Fibroblast of lung (primary cell): Measurements from ENCODE around the gene G6PC3. TPM values are rescaled to one million over a fixed set of nuclear protein-coding genes. Genes with fewer than 3 reads are reported as not detected.
"Not testable (repeated sequence)": the region's sequence is repeated elsewhere in the genome, so short reads cannot be mapped to it uniquely, and the experiment has no call there.

Source experiments
- DNase-seq, 2 donors: peaks; one replicate each; pipeline versions ENCODE4 v3.0.0 to v3.0.0-alpha.2; 2010; ENCODE audit warnings: low read depth in 2 of 2
- H2AFZ ChIP-seq: 2 replicates; pipeline ENCODE4 v1.5.1; 2012; ENCODE audit warnings: low read length, control low read depth, inconsistent platforms
- H3K27ac ChIP-seq: 2 replicates; pipeline ENCODE4 v1.5.1; 2011; ENCODE audit warnings: low read length, control low read depth; ENCODE audit not compliant: insufficient read depth
- H3K27me3 ChIP-seq: 2 replicates; pipeline ENCODE4 v1.5.1; 2011; ENCODE audit warnings: mild to moderate bottlenecking, low read length; ENCODE audit not compliant: control insufficient read depth, insufficient read depth
- H3K36me3 ChIP-seq: 2 replicates; pipeline ENCODE4 v1.5.1; 2011; ENCODE audit warnings: low read length; ENCODE audit not compliant: control insufficient read depth, insufficient read depth
- H3K4me1 ChIP-seq: 2 replicates; pipeline ENCODE4 v1.5.1; 2011; ENCODE audit warnings: low read length; ENCODE audit not compliant: control insufficient read depth, insufficient read depth; ENCODE audit errors: extremely low read depth
- H3K4me2 ChIP-seq: 2 replicates; pipeline ENCODE4 v1.5.1; 2011; ENCODE audit warnings: low read length, control low read depth; ENCODE audit not compliant: insufficient read depth; ENCODE audit errors: extremely low read depth
- H3K4me3 ChIP-seq, 4 experiments: fragments of 200-600 bp in 1 of 4; sonication (generic) in 1 of 4; replicated peaks in 1 of 4; 2 replicates each; pipeline ENCODE4 v1.5.1; 2011 to 2016; ENCODE audit warnings: low read length in 4 of 4, low read depth in 3 of 4, mild to moderate bottlenecking in 3 of 4, control low read depth in 2 of 4, inconsistent platforms in 1 of 4, mixed read lengths in 1 of 4; ENCODE audit not compliant: insufficient read depth in 1 of 4; ENCODE audit errors: control extremely low read depth in 1 of 4
- H3K79me2 ChIP-seq: 2 replicates; pipeline ENCODE4 v1.5.1; 2012; ENCODE audit warnings: mild to moderate bottlenecking, low read length, inconsistent platforms; ENCODE audit not compliant: control insufficient read depth, insufficient read depth
- H3K9ac ChIP-seq: 2 replicates; pipeline ENCODE4 v1.5.1; 2011; ENCODE audit warnings: mild to moderate bottlenecking, low read length, control low read depth; ENCODE audit not compliant: insufficient read depth
- H3K9me3 ChIP-seq: 2 replicates; pipeline ENCODE4 v1.5.1; 2012; ENCODE audit warnings: low read depth, low read length; ENCODE audit not compliant: control insufficient read depth, insufficient read depth
- H4K20me1 ChIP-seq: 2 replicates; pipeline ENCODE4 v1.5.1; 2011; ENCODE audit warnings: low read length; ENCODE audit not compliant: control insufficient read depth, insufficient read depth; ENCODE audit errors: extremely low read depth
- EZH2 ChIP-seq: IDR thresholded peaks from 2 replicates; pipeline ENCODE4 v1.5.1; 2012; ENCODE audit warnings: low read length, control low read depth, mild to moderate bottlenecking; ENCODE audit errors: missing control alignments
- polyA minus RNA-seq: library from RNA; depleted of rRNA, polyadenylated mRNA; stranded (reverse); fragments of >200 nt; gene quantifications from 2 replicates; pipeline ENCODE4 v1.2.3, GENCODE V29; 2011; ENCODE audit warnings: low replicate concordance
- polyA plus RNA-seq, 2 donors: library from polyadenylated mRNA; depleted of rRNA in 1 of 2; stranded (reverse) in 1 of 2; unstranded in 1 of 2; fragments of >200 nt; gene quantifications; 2 replicates each; pipeline ENCODE4 v1.2.1, GENCODE V29; 2011 to 2012; ENCODE audit warnings: missing spikeins in 1 of 2
- total RNA-seq: library from RNA; depleted of rRNA; stranded (reverse); fragments of >200 nt; gene quantifications from 2 replicates; pipeline ENCODE4 v1.2.1, GENCODE V29; 2014
- TF ChIP-seq, protein P1 (sequence below), 2 donors: IDR thresholded peaks in 1 of 2; conservative IDR thresholded peaks in 1 of 2; 1 replicate in 1 of 2; 2 replicates in 1 of 2; pipeline ENCODE4 v1.5.1; 2011 to 2012; ENCODE audit warnings: low read length in 2 of 2, control low read depth in 1 of 2, inconsistent platforms in 1 of 2, low read depth in 1 of 2, mild to moderate bottlenecking in 1 of 2

The G6PC3 gene, protein sequence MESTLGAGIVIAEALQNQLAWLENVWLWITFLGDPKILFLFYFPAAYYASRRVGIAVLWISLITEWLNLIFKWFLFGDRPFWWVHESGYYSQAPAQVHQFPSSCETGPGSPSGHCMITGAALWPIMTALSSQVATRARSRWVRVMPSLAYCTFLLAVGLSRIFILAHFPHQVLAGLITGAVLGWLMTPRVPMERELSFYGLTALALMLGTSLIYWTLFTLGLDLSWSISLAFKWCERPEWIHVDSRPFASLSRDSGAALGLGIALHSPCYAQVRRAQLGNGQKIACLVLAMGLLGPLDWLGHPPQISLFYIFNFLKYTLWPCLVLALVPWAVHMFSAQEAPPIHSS
- 12.3 and 40.0 TPM in 2 replicates for total RNA-seq
- polyA plus RNA-seq, result 76.1 and 113 TPM in 2 replicates
- 99.8 and 147 TPM in 2 replicates for polyA plus RNA-seq (2012)
- polyA minus RNA-seq, result 190 and 204 TPM in 2 replicates

DNA sequence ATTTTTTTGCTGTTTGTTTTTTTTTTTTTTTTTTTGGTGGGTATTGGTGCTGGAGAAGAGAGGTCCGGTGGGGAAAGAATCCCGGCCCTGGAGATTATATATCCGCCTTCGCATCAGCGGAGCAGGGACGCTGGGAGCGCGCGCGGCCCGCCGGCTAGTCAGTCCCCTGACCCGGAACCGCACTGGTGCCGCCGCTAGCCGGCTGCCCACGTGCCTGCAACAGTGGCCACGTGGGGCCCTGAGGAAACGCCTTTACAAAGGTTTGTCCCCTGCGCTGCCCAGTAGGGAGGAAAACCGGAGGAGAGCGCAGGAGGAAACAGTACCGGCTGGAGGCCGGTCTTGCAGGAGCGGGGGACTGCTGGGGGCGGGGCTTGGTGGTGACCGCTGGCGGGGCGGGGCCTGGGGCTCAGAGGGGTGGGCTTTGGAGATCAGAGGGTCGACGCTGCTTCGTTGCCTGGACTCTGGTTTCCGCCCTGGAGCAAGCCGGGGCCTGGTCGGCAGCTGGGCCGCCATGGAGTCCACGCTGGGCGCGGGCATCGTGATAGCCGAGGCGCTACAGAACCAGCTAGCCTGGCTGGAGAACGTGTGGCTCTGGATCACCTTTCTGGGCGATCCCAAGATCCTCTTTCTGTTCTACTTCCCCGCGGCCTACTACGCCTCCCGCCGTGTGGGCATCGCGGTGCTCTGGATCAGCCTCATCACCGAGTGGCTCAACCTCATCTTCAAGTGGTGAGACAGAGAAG lies at the start of gene G6PC3:
Gene G6PC3 (plus strand): TSS at position 281 of the 743 bp plus-strand sequence. CDS start 231 bp downstream, at position 512.
- no peak for TF ChIP-seq EZH2
- TF ChIP-seq, protein P1, sequence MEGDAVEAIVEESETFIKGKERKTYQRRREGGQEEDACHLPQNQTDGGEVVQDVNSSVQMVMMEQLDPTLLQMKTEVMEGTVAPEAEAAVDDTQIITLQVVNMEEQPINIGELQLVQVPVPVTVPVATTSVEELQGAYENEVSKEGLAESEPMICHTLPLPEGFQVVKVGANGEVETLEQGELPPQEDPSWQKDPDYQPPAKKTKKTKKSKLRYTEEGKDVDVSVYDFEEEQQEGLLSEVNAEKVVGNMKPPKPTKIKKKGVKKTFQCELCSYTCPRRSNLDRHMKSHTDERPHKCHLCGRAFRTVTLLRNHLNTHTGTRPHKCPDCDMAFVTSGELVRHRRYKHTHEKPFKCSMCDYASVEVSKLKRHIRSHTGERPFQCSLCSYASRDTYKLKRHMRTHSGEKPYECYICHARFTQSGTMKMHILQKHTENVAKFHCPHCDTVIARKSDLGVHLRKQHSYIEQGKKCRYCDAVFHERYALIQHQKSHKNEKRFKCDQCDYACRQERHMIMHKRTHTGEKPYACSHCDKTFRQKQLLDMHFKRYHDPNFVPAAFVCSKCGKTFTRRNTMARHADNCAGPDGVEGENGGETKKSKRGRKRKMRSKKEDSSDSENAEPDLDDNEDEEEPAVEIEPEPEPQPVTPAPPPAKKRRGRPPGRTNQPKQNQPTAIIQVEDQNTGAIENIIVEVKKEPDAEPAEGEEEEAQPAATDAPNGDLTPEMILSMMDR (conservative IDR thresholded peaks at IDR 0.05 in 1 of 2, IDR thresholded peaks at IDR 0.05 in 1 of 2; ENCODE audit: low read depth in 1 of 2, low read length in 2 of 2), result no peak
- no peaks in the 10 kb centered on the region for H4K20me1 ChIP-seq
- H3K4me3 ChIP-seq, result peak within 1 kb of the TSS; percentile 44 to 88 (median 60)
- H3K36me3 ChIP-seq, result peaks cover 8% of the 10 kb centered on the region
- H3K9me3 ChIP-seq, result no peaks in the 10 kb centered on the region
- DNase-seq, result peak; percentile 98 to 99
- H3K79me2 ChIP-seq, result peaks cover 22% of the 10 kb centered on the region
- no peaks in the 10 kb centered on the region for H3K27me3 ChIP-seq
- peak within 1 kb of the TSS; percentile 79 for H3K4me2 ChIP-seq
- peaks cover 4% of the 10 kb centered on the region for H3K4me1 ChIP-seq
- peak within 1 kb of the TSS; percentile 87 for H3K9ac ChIP-seq
- peak within 1 kb of the TSS; percentile 94 for H3K27ac ChIP-seq
- H2AFZ ChIP-seq, result peak within 1 kb of the TSS; percentile 15

DNA sequence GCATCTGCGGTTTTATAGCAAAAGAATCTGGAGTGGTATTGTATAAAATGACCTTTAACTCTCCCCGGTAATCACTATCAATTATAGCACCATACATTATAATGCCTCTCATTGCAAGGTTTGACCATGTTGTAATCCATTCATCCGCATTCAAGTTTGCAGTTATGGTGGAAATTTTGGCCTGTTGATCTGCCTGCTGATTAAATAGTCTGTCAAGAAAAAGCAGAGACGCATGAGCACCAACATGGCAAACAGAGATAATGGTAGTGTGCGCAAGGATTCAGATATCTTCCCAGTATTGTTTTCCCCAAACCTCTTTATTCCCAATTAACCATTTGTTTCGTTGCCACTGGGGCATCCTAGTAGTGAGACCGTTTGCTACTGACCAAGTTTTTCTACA lies 49.3 kb upstream of the G6PC3 start:
- not testable (repeated sequence) for DNase-seq, H3K9me3 ChIP-seq, H3K9ac ChIP-seq, H2AFZ ChIP-seq, H3K36me3 ChIP-seq, H3K4me1 ChIP-seq, H3K27ac ChIP-seq, H4K20me1 ChIP-seq, H3K79me2 ChIP-seq, H3K4me2 ChIP-seq, H3K27me3 ChIP-seq, H3K4me3 ChIP-seq

DNA sequence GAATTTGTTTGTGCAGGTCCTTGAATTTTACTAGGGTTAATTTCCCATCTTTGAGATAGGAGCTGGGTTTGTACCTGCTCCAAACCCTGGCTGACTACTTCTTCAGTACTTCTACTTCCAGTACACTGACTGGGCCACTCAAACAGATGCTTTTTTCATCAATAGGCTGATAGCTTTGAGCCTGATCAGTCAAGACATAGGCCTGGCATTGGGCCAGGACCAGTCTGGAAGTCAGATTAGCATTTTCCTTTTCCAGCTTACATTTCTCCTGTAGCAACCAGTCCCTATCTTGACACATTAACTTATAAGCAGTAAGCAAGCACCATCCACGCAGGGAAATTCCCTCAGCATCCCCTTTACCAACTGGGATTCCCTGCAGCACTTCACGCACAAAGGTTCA lies 48.3 kb upstream of the G6PC3 start:
- H3K27me3 ChIP-seq, result no peaks in the 10 kb centered on the region
- H3K36me3 ChIP-seq, result peaks cover 4% of the 10 kb centered on the region
- DNase-seq, result no peak
- no peaks in the 10 kb centered on the region for H3K4me1 ChIP-seq
- no peak overlapping the region for H3K4me2 ChIP-seq
- H4K20me1 ChIP-seq, result no peaks in the 10 kb centered on the region
- H3K79me2 ChIP-seq, result no peaks in the 10 kb centered on the region
- no peak overlapping the region for H2AFZ ChIP-seq
- TF ChIP-seq EZH2, result no peak
- TF ChIP-seq, protein P1 (conservative IDR thresholded peaks at IDR 0.05 in 1 of 2, IDR thresholded peaks at IDR 0.05 in 1 of 2; ENCODE audit: low read depth in 1 of 2, low read length in 2 of 2), result no peak
- no peak overlapping the region for H3K9ac ChIP-seq
- no peak overlapping the region for H3K4me3 ChIP-seq
- H3K9me3 ChIP-seq, result no peaks in the 10 kb centered on the region
- no peak overlapping the region for H3K27ac ChIP-seq
